Stimulated activated CD4-positive, alpha-beta T cell treated with anti-CD3 and anti-CD28 coated beads, Interleukin-1b, Interleukin-23, amount 100 ng/mL, for 48 hours (primary cell): Measurements from ENCODE around the gene CARMIL1.

Source experiments
- DNase-seq: peaks from one replicate; pipeline ENCODE4 v3.0.0-alpha.2; 2020

CARMIL1 gene

DNA sequence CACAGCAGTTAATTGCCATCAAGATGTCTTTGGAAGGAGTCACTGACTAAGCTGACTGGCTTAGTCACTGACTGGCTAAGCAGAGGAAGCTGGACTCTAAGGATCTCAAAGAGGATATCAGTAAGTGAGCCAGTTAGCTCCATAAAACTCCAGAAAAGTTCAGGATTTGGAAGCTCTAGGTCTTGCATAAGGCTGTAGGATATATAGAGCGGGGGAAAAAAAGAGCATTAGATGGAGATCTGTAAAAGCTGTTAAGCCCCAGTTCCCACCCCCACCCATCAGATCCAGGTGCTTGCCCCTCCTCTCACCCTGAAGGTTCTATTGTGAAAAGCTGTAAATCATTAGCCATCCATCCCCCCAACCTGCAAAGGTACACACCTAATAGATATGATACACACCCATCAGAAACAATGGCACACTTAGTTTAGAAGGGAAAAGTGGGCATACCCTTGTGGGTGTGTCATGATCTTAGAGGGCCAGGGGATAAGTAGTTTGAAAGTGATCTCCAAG is 32.2 kb downstream of the CARMIL1 start:
- DNase-seq = no peak

DNA sequence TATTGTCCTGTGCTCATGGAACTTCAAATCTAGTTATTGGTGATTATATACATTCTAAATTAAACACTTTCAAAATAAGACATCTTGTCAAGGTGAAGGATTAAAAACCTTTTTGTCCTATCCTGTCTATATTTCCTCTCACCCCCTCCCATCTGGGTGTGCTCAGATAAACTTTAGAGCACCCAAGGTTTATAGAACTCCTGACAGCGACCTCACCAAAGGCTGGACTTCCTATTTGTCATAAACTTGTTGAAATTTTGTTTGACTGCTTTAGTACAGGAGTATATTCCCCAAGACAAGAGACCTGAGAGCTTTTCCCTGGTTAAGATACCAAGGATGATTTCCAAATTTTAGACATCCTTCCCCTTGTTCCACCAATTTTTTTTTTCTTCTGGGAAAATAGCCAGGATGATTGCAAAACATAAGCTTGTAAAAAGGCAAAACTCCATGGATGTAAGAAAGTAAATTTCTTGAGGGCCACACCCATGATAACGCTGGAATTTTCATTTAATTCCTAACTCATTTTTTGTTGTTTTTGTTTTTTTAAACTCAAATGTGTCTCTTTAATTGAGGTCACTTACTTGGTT is 33.0 kb downstream of the CARMIL1 start:
- DNase-seq = no peak

DNA sequence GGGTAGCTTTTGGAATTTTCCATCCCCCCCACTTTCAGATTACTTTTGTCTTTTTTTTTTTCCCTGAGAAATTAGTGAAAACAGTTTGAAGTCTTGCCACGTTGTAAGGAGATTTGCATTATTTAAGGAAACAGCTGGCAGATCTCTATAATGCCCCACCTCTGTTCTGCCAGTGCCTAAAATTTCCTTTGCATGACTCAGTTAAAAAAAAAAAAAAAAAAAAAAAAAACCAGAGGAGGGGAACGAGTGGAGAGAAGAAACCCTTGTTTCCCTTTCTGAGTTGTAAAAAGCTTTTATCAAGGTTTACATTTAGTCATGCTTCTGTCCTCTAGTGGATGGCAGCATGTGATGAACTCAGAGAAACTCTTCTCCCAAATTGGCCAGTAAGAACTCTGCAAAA is 33.5 kb downstream of the CARMIL1 start:
- no peak for DNase-seq

DNA sequence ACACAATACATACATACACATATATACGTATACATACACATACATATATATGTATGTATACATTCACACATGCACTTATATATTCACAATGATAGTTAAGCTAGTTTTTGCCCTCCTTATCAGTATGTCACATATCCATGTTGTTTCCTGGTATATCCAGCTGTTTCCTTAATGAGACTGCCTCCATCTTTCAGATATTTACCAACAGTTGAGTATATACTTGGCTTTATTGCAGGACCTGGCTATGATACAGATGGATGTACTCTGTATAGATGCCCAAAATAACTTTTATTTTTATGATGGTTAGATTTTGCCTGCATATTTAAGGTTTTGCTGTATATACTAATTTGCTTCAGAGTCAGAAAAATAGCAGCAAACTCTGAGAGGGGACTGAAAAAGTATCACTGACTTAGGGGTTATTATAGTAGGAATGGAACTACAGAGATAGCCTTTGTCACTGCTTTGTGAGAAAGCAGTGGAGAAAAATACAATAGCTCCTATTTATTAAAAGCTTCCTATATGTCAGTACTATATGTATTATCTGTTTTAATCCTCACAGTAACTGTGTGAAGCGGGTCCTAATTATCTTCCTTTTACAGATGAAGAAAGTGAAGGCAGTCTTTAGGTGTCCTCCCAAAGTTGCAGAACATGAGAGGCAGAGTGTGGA is 35.5 kb downstream of the CARMIL1 start:
- DNase-seq = no peak

DNA sequence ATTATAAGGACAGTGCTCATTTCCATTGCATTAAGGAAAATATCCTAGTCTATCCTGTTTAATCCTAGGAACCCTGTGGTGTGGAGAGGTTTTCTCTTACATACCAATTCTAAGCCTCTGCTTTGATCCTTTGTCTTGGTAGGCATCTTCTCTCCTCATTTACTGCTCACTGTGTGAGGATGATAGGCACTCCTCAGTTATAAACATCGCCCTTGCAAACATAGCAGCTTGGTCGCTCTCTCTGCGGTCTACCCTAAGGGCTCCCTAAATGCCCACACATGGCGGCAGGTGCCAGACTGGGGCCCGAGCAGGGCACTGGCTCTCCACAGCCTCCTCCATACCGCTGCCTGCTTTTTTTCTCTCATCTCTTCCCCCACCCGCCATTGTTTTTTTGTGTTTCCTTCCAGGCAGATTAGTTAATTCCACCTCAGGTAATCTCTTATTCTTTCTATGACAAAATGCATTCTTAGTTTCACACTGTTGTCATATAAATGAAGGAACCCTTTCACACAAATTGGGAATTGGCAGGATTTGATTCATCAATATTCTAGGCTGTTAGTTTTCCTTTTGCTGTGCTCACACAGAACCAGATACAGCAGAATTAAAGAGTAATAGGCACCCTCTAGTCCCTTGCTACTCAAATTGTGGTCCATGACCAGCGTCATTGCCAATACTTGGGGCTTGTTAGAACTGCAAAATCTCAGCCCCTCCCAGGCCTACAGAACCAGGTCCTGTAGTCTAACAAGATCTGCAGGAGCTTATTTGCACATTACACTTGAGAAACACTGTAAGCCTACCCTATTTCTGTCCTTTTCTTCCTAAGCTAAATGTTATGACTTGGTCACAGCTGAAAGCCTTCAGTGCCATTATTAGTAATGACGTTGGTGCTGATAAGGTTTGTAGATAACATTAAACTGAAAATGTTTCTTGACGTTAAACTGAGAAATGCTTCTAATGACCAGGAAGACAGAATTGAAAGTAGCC is 36.3 kb downstream of the CARMIL1 start:
- no peak for DNase-seq

DNA sequence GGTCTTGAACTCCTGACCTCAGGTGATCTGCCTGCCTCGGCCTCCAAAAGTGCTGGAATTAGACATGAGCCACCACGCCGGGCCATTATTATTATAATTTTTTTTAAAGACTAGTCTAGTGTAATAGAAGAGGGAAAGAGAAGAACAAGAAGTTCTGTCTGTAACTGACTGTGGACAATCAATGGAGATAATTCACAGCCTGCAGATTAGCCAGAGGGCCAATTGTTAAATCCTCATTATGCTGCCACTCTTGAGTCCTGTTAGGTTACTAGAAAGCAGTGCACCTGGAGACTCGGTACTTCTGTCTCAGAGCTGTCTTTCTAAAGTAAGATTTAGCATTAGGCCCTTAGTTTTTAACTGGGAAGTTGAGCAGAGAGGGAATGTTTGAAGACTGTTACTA is 37.5 kb downstream of the CARMIL1 start:
- DNase-seq = no peak

DNA sequence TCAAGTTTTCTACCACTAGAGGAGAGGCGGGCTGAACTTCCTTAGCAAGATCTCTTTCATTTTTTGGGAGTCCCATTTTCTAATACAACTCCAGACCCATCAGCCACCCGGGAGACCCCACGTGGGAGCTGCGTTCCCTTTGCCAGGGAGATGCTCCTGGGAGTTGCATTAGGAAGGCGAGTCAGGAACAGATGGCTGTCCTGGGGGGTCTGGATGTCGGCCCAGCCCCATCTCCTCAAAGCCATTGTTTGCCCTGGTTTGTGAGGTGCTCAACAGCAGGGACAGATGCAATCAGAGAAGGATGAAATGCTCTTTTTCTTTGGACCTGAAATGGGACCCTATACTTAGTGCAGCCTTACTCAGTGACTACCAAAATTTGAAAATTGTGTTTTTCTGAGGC is 39.4 kb downstream of the CARMIL1 start:
- DNase-seq = no peak

DNA sequence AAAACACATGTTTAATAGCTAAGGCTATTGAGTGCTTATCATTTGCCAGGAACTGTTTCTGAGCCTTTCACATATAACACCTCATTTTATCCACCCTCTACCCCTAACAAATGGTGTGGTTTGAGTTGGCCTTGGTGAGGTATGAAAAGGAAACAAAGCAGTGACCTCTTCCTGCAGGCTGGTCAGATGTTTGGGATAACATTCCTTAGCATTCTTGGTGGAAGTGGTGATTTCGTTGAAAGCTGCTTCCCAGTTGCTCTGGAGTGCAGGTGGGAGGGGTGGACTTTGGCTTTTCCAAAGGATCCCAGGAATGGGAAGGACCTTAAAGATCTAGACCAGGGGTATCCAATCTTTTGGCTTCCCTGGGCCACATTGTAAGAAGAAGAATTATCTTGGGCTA is 41.3 kb downstream of the CARMIL1 start:
- DNase-seq = no peak

DNA sequence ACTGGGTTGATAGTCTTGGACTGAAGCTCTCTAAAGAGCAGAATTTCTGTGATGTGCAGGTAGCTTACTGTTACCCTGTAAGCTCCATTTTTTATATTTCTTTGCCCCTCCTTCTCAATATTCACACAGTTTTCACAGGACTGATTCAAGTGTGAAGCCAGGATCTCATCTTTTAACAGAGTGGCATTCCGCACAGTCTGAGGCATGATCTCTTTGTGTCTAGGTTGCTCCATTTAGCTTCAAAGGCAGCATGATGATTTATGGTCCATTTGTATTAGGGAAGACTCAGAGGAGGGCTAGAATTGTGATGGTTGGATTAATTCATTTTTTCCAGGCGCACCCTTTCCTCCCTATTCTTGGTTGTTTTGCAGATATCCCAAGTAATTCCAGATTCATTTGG is 43.5 kb downstream of the CARMIL1 start:
- no peak for DNase-seq

DNA sequence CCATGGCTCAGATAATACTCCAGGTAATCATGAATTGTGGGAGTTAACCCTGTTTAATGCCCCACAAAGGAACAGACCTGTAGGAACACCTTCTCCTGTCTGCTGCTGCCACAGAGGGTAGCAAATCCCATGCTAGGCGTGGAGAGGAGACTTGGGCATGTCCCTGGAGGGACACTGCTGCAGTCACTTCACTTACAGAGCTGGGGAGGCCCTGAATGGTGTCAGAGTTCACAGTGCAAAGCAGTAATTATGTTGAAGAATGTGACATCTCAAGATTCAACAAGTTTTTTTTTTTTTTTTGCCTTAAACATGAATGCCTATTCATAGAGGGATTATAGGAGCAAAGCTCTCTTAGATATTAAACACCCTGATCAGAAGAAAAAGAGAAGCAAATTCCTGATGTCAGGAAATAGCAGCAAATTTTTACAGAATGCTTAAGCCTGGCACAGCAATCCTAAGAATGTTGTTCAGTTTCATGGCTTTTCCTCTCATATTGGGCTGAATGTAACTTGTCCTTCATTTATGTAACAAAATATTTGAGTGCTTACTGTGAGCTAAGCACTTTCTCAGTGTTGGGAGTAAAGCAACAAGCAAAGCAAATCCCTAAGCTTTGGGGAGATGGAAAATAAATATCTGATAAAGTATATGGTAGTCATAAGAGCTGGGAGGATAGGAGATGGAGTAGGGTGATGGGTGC is 45.0 kb downstream of the CARMIL1 start:
- DNase-seq = no peak

DNA sequence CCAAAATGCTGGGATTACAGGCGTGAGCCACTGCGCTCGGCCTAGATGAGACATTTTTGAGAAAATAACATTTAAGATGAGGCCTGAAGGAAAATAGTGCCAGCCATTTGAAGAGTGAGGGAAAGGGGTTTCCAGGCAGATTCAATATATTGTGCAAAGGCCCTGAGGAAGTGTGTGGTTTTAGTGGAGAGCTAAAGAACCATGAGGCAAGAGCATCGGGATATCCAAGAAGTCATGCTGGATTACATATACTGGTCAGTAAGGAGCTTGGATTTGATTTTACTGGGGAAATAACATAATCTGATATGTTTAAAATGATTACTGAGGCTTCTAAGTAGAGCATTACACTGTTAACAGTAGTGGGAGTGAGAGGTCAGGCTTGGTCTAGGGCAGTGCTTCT is 47.0 kb downstream of the CARMIL1 start:
- no peak for DNase-seq

DNA sequence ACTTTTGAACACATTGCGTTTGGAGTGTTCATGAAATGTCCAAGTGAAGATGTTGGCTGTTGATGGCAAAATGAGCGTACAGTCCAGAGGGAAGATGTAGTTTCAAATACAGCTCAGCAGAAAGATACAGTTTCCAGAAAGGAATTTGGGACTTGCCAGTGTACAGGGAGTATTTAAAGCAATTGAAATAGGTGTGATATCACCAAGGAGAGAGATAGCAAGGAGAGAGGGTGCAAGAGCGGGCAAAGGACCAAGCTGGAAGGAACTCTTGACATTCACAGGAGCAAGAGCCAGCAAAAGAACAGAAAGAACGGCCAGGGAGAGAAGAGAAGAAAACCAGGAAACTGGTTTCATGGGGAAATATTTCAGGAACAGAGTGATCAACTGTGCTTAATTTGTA is 47.8 kb downstream of the CARMIL1 start:
- DNase-seq = no peak

DNA sequence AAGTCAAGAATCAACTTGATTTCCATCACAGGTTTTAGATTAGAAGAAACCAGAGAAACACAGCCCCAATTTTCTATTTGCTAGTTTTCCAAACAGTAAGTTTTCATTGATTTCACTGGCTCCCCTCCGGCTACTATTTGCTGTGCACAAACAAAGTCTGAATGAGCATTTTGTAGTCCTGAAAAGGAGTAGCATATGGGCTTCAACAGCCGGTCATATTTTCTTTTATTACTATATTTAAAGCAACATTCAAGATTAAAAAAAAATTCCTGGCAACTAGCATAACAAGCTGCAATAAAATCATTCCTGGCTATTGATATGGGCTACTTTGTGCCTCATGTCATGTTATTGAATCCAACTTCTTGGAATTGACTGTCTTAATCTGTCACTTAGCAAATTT is 48.3 kb downstream of the CARMIL1 start:
- no peak for DNase-seq

DNA sequence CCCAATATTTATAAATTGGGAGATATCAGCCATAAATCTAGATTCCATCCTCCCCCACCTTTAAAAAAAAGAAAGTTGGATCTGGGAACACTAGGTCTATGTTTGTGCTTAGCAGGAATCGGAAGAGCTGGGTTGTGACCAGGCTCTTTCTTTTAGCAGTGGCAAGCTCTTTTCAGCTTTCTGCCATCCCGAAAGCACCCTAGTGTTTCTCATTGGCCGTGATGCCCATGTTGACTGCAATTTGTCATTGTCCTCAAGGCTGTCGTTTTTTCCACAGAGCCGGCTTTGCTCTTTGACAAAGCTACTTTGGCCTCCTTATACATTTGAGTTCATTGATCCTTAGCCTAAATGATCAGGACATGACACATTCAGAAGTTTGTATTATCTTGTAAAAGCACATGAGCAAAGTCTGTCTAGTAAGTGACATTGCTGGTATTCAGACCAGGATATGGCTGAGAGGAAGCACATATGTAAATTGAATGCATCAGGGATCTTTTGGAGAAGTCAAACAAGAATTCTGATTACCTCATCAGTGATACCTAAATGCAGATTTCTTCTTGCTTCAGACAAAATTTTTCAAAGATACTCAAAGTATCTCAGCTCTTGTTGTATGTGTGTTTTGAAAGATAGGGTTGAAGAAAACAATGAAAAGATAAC is 50.1 kb downstream of the CARMIL1 start:
- no peak for DNase-seq

DNA sequence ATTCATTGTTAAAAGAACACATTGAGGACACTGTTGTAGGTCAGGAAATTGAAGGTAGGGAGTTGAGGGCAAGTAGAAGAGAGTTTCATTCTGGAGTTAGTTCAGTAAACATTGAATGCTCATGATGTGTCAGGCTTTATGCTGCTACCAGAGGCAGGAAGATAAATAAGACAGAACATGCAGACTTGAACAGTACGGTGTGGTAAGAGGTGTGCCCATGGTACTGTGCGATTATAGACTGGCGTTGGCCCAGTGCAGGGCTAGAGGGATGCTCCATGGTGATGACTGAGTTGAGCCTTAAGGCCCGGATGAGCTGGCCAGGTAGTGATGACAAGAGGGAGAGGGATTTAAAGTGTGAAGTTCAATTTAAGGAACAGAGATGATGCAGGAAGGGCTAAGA is 50.8 kb downstream of the CARMIL1 start:
- DNase-seq = no peak

DNA sequence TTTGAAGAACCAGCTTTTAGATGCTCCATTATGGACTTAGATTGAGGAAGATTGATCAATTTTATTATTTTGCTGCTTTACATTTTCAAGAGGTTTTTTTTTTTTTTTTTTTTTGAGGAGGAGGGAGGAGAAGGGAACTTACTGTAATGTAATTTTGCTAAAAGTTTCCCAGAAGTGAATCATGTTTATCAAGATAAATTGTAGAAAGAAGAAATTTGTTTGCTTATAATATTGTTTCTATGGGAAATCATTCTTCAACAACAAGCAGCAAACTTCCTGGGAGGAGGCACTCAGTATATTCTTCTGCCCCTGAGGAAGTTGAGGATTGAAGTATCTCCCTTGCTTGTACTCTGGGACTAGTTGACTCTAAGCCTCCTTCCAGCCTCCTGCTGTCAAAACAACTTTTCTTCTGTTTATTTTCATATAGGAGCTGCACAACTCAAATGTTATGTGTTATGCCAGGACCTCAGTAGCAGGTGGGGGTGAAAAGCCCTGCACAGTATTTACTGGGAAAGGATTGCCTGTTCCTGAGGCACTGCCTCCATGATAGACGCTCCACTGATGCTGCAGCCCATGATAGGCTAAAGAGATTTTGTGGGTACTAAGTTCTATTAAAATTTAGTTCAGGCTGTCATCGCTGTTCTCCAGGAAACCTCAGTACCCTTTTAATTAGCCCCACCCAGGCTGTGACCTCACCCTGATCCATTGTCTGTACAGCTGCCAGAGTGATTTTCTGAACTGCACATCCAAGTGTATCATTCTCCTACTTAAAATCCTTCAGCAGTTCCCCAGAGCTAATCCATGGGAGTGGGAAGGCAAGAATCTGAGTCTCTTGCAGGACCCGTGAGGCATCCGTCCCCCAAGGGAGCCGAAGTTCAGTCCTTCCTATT is 51.9 kb downstream of the CARMIL1 start:
- no peak for DNase-seq

DNA sequence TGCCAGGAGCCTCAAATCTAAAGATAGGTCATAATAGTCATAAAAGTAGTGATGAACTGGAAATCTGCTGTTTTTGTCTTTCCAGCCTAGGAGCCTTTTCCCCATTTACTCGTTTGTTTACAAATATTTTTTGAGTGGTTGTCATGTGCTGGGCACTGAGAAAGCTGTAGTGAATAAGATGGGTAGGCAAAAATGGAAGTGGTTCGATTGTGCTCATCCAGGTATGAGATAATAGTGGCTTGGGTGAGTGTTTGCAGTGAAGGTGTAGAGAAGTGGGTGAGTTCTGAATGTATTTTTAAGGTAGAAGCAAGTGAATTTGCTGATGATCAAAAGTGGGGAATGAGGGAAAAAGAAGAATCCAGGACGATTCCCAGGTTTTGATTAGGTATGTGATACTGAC is 53.0 kb downstream of the CARMIL1 start:
- DNase-seq = no peak

DNA sequence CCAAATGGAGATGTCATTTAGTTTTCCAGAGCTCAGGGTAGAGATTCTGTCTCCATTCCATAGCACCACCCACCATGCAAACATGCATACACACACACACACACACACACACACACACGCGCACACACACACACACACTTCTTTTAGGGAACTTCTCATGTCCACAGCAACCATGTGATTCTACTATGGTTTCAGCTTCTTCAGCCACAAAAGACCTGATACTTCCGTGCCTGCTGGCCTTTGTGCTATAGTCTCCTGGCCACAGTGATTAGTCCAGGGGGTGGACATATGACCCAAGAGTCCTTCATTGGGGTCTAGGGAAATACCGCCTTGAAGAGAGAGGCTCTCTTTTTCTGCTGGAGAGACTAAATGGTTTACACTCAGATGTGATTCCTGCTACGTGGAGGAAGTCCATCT is 53.5 kb downstream of the CARMIL1 start:
- DNase-seq = no peak

DNA sequence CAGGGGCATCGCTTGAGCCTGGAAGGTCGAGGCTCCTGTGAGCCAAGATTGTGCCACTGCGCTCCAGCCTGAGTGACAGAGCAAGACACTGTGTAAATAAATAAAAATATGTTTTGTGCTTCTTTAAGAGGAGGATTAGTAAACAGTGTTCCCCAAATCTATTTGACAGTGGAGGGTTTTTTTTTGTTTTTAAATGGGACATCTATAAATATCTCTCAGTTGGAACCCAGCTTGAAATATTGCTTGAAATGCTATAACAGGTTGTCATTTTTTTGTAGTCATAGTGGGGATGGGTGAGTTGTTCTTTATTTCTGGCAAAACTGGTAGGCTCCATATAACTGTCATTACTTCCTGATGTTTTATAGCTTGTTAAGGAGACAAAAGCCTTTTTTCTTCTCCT is 54.3 kb downstream of the CARMIL1 start:
- DNase-seq = no peak

DNA sequence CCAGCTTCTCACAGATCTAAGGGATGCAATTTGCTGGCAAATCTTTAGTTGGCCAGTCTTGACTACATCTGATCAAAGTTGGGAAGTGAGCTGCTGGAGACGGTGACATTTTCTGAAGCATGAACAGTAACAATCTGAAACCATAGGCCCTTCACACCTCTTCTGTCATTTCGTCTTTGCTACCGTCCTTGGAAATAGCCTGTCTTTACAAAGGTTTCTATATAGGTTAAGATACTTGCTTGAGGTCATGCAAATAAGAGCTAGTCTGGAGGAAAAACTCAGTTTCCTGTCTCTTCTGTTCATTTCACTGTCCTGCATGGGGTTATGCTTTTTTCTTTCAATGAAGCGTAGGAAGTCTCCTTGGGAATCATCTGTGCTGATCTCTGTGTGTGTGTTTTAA is 55.6 kb downstream of the CARMIL1 start:
- DNase-seq = no peak

DNA sequence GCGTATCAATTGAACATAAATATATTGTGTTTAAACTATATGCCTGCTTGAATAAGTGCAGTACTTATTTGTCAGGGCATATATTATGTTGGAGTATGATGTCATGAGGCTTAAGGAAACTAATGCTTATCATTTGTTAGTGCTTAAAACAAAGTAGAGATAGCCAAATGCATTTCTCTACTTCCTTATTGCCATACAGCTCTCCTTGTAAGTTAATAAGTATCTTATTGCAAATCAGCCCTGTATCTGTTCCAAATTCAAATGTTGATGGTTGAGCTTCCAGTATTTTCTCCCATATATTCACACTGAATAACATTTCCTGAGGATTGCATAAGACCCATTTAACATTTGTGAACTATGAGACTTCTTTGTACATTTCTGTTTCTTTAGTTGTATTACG is 57.8 kb downstream of the CARMIL1 start:
- DNase-seq = no peak

DNA sequence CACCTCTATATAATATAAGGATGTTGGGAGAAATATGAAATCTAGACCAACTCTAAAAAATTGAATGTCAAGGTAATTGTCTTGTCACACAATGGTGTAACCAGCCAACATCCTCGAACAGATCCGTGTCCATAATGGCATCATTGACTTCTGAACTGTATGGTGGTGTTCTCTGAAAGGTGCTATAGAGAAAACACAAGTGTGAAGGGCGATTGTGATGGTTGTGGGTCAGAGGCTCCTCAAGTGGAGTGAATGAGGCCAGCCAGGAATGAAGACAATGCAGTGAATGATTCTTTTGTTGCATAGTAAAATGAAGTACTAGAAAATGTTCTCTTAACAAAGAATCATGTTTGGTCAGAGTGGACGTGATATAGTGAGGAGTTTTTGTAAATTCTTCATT is 58.3 kb downstream of the CARMIL1 start:
- no peak for DNase-seq
